Upper lobe of left lung (tissue), 6 donors: Measurements from ENCODE around the gene TCN2. TPM values are rescaled to one million over a fixed set of nuclear protein-coding genes. Genes with fewer than 3 reads are reported as not detected.

Experiments
- ATAC-seq, 2 donors: fragments of 200-7000 bp; cut with Tn5 transposase; one replicate each; pipeline ENCODE4 v1.9.1; 2022; ENCODE audit warnings: mild to moderate bottlenecking in 2 of 2, moderate library complexity in 2 of 2; ENCODE audit not compliant: low FRiP score in 2 of 2
- DNase-seq, 2 donors: peaks; one replicate each; pipeline ENCODE4 v3.0.0-alpha.2; 2019 to 2020
- H3K27ac ChIP-seq, 4 donors: fragments of 200-600 bp; sonication (generic); one replicate each; pipeline ENCODE4 v1.5.1; 2016 to 2019
- H3K27me3 ChIP-seq, 4 donors: fragments of 200-600 bp; sonication (generic); one replicate each; pipeline ENCODE4 v1.5.1; 2017 to 2019
- H3K36me3 ChIP-seq, 4 donors: fragments of 200-600 bp; sonication (generic); one replicate each; pipeline ENCODE4 v1.5.1; 2016 to 2019
- H3K4me1 ChIP-seq, 4 donors: fragments of 200-600 bp; sonication (generic); one replicate each; pipeline ENCODE4 v1.5.1; 2018 to 2019
- H3K4me3 ChIP-seq, 4 donors: fragments of 200-600 bp; sonication (generic); one replicate each; pipeline ENCODE4 v1.5.1; 2017 to 2019; ENCODE audit warnings: mild to moderate bottlenecking in 2 of 4, moderate library complexity in 1 of 4
- H3K9me3 ChIP-seq, 4 donors: fragments of 200-600 bp; sonication (generic); one replicate each; pipeline ENCODE4 v1.5.1; 2018 to 2019
- EP300 ChIP-seq, 4 donors: sonication (generic); formaldehyde crosslinking; IDR thresholded peaks; one replicate each; pipeline ENCODE4 v1.5.1; 2017; ENCODE audit warnings: antibody characterized with exemption in 4 of 4, control low read depth in 2 of 4
- POLR2A ChIP-seq, 4 donors: fragments of 450-650 bp; IDR thresholded peaks; one replicate each; pipeline ENCODE4 v1.5.1; 2016 to 2017; ENCODE audit warnings: antibody characterized with exemption in 4 of 4, mild to moderate bottlenecking in 2 of 4
- POLR2AphosphoS5 ChIP-seq, 2 donors: sonication (generic); formaldehyde crosslinking; IDR thresholded peaks; one replicate each; pipeline ENCODE4 v1.5.1; 2017; ENCODE audit warnings: antibody characterized with exemption in 2 of 2
- WGBS, 2 donors: methylation state at CpG; one replicate each; pipeline ENCODE4 v1.1.5; 2017 to 2018; 5-methylcytosine and 5-hydroxymethylcytosine counted together
- total RNA-seq, 6 donors: library from RNA; depleted of rRNA in 4 of 6; stranded (reverse); fragments of >200 nt in 4 of 6; gene quantifications; one replicate each; pipeline versions ENCODE4 v1.1.0 to v1.2.1, GENCODE V29; 2016 to 2021
- TF ChIP-seq, protein P1 (sequence below), 6 experiments: fragments of 450-650 bp in 4 of 6; fragments of 200-600 bp in 2 of 6; sonication (generic) in 2 of 6; IDR thresholded peaks; one replicate each; pipeline ENCODE4 v1.5.1; 2016 to 2019; ENCODE audit warnings: antibody characterized with exemption in 6 of 6
- donor health status: DM: no; HTN: no; CAD: no; lungs with moderate emphysema.
- donor health status: DM: no; HTN: yes; CAD: no; lungs with severe emphysema.

The TCN2 gene
- total RNA-seq, 6 donors from 2014 or later, result 40.2 to 87.1 (median 60.7) TPM

- Histone ChIP-seq H3K36me3 (peaks cover 54 to 100% (median 97%) of the 10 kb centered on the region in 4 donors), H3K9me3 (no peaks in the 10 kb centered on the region), H3K4me3 (no peak overlapping the region), H3K27ac (no peak overlapping the region), H3K27me3 (no peaks in the 10 kb centered on the region), H3K4me1 (peaks cover 0 to 2% (median under 1%) of the 10 kb centered on the region in 4 donors)
- TF ChIP-seq, protein P1, sequence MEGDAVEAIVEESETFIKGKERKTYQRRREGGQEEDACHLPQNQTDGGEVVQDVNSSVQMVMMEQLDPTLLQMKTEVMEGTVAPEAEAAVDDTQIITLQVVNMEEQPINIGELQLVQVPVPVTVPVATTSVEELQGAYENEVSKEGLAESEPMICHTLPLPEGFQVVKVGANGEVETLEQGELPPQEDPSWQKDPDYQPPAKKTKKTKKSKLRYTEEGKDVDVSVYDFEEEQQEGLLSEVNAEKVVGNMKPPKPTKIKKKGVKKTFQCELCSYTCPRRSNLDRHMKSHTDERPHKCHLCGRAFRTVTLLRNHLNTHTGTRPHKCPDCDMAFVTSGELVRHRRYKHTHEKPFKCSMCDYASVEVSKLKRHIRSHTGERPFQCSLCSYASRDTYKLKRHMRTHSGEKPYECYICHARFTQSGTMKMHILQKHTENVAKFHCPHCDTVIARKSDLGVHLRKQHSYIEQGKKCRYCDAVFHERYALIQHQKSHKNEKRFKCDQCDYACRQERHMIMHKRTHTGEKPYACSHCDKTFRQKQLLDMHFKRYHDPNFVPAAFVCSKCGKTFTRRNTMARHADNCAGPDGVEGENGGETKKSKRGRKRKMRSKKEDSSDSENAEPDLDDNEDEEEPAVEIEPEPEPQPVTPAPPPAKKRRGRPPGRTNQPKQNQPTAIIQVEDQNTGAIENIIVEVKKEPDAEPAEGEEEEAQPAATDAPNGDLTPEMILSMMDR (IDR thresholded peaks at IDR 0.05), result no peak
- no peak for TF ChIP-seq POLR2A (IDR thresholded peaks at IDR 0.05)
- no peak for TF ChIP-seq EP300 (IDR thresholded peaks at IDR 0.05)
- TF ChIP-seq POLR2AphosphoS5 (IDR thresholded peaks at IDR 0.05), result no peak
- ATAC-seq (no peak), DNase-seq (peak in 1 of 2 donors; percentile 56)
- WGBS, 2 donors, result 74 to 94% methylated on average over 6 of the region's 6 CpGs
Measured at GRCh38 chr22:30580896-30581295, 26.1 kb upstream of the TCN2 start.

GRCh38 chr22:30582051-30582450, 24.9 kb upstream of the TCN2 start:
- Histone ChIP-seq H3K36me3 (peaks cover 56 to 100% (median 98%) of the 10 kb centered on the region in 4 donors), H3K9me3 (no peaks in the 10 kb centered on the region), H3K27me3 (no peaks in the 10 kb centered on the region), H3K4me3 (no peak overlapping the region), H3K27ac (no peak overlapping the region), H3K4me1 (no peaks in the 10 kb centered on the region)
- no peak for TF ChIP-seq EP300 (IDR thresholded peaks at IDR 0.05)
- TF ChIP-seq, protein P1 (IDR thresholded peaks at IDR 0.05), result no peak
- no peak for TF ChIP-seq POLR2A (IDR thresholded peaks at IDR 0.05)
- DNase-seq, result peak in 1 of 2 donors; percentile 53
- 82 to 99% methylated on average over 3 to 6 of the region's 6 CpGs for WGBS, 2 donors
- ATAC-seq, result no peak

DNA sequence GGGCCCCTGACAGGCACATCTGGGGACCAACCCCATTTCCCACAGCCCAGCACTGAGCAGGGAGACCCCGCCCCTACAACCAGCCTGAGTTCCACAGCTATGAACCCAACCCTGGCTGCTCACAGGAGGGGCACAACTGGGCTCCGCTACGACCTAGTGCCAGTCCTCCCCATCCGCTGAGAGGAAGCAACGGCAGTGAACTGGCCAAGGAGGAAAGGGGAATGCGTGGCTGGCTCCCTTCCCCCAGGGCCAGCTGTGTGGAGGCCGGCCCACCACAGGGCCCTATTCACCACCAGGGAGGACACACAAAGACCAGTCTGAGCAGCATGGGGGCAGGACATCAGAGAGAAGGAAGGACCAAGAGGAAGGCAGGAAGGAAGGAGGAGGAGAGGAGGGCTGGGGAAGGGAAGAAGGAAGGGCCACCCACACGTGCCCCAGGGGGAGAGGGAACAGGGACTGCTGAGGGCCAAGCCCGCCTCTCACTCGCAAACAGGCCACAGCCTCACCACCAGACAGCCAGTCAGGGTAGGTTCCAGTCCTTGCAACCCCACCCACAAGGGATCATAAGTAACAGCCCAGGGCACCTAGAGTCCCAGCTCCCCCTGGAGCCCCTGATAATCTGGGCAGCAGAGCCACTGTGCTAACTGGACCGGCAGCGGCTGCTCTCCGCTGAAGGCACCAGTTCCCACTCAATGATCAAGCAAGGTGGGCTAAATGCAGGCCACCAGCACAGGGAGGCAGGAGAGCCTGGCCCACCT, 24.0 kb upstream of the TCN2 start:
- no peaks in the 10 kb centered on the region for H3K27me3 ChIP-seq
- no peak overlapping the region for H3K4me3 ChIP-seq
- 73 to 91% methylated on average over 11 to 13 of the region's 13 CpGs for WGBS, 2 donors
- ATAC-seq, result no peak
- H3K27ac ChIP-seq, result peak overlapping the region in 1 of 4 donors; percentile 2
- TF ChIP-seq POLR2AphosphoS5 (IDR thresholded peaks at IDR 0.05) (no peak), EP300 (IDR thresholded peaks at IDR 0.05) (no peak), POLR2A (IDR thresholded peaks at IDR 0.05) (no peak)
- TF ChIP-seq, protein P1 (IDR thresholded peaks at IDR 0.05), result no peak
- no peaks in the 10 kb centered on the region for H3K4me1 ChIP-seq
- DNase-seq, result peak in 1 of 2 donors; percentile 50
- peaks cover 65 to 100% (median 98%) of the 10 kb centered on the region in 4 donors for H3K36me3 ChIP-seq
- no peaks in the 10 kb centered on the region for H3K9me3 ChIP-seq

GRCh38 chr22:30584441-30584840, 22.5 kb upstream of the TCN2 start:
- Histone ChIP-seq H3K9me3 (no peaks in the 10 kb centered on the region), H3K36me3 (peaks cover 51 to 99% (median 97%) of the 10 kb centered on the region in 4 donors), H3K4me3 (no peak overlapping the region), H3K27ac (no peak overlapping the region), H3K27me3 (no peaks in the 10 kb centered on the region), H3K4me1 (no peaks in the 10 kb centered on the region)
- ATAC-seq, result no peak
- TF ChIP-seq, protein P1 (IDR thresholded peaks at IDR 0.05), result no peak
- no peak for TF ChIP-seq POLR2AphosphoS5 (IDR thresholded peaks at IDR 0.05)
- no peak for TF ChIP-seq EP300 (IDR thresholded peaks at IDR 0.05)
- TF ChIP-seq POLR2A (IDR thresholded peaks at IDR 0.05), result no peak
- DNase-seq, result peak in 1 of 2 donors; percentile 62
- 94 to 95% methylated on average over 13 to 15 of the region's 15 CpGs for WGBS, 2 donors
